ENCODE data around the gene CBX2. TPM values are rescaled to one million over a fixed set of nuclear protein-coding genes. Genes with fewer than 3 reads are reported as not detected.

CBX2 gene
- total and polyA plus RNA-seq, 2 donors (not counting 1 experiment from before 2014, with no cell fraction given) = 0.77 to 0.83 TPM

DNA sequence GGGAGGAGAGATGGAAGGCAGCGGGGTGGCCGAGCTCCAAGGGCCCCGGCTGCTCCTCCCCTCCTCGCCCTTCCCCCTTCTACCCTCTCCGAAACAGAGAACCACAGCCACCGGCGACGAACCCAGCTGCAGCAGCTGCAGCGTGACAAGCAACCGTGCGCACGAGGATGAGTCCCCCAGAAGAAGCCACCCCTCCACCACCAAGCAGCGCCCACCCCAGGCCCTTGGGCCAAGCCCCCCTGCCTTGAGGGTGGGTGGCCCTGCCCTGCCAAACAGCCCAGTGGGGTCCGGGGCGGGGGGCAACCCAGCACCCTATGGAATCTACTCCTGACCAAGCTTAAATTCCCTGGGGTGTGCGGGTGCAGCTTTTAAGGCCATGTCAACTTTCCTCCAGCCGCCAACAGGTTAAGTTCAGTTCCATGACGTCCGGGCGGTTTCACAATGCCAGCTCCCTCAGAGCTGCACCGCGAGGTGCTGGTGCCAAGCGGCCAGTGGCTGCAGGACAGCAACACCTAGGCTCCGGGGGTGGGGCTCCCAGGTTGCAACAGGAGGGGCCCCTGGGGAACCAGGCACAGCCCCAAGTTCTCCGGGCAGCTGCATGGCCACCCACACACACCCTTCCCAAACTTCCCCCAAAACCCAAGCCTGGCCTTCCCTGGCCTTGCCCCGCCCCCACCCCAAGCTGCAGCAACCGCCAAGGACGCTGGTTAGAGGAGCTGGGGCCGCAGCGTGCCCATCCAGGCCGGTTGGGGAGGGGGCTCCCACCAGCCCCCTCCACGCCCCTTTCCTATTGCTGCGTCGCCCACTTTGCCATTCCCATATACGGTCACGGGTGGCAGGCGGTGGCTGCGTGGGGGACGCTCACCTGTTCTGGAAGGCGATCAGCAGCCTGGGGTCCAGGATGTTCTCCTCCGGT, 59.3 kb downstream of the CBX2 start:
- Histone ChIP-seq H3K4me2 (ENCODE audit: extremely low read depth, insufficient read depth, low read length) (peak overlapping the region; percentile 99), H2AFZ (ENCODE audit: low read length) (no peak overlapping the region), H3K27me3 (ENCODE audit: control insufficient read depth, insufficient read depth, low read length) (peaks cover 23% of the 10 kb centered on the region), H3K4me1 (ENCODE audit: control insufficient read depth, extremely low read depth, insufficient read depth, low read length) (peaks cover 18% of the 10 kb centered on the region), H3K36me3 (ENCODE audit: control insufficient read depth, insufficient read depth, low read length) (peaks cover 18% of the 10 kb centered on the region), H3K4me3 (replicated peaks in 1 of 4; ENCODE audit: control extremely low read depth in 1 of 4, insufficient read depth in 1 of 4, low read depth in 3 of 4, low read length in 4 of 4) (peak overlapping the region; percentile 74 to 91 (median 80)), H4K20me1 (ENCODE audit: control insufficient read depth, extremely low read depth, insufficient read depth, low read length) (no peaks in the 10 kb centered on the region), H3K9ac (ENCODE audit: insufficient read depth, low read length) (peak overlapping the region; percentile 23), H3K27ac (ENCODE audit: insufficient read depth, low read length) (peak overlapping the region; percentile 67), H3K9me3 (ENCODE audit: control insufficient read depth, insufficient read depth, low read depth, low read length) (no peaks in the 10 kb centered on the region), H3K79me2 (ENCODE audit: control insufficient read depth, insufficient read depth, low read length) (peaks cover 13% of the 10 kb centered on the region)
- DNase-seq (ENCODE audit: low read depth in 2 of 2) = peak; percentile 69 to 81
- peak in 1 of 2 donors; percentile 34 for TF ChIP-seq CTCF (conservative IDR thresholded peaks at IDR 0.05 in 1 of 2, IDR thresholded peaks at IDR 0.05 in 1 of 2; ENCODE audit: low read depth in 1 of 2, low read length in 2 of 2)
- TF ChIP-seq EZH2 (IDR thresholded peaks at IDR 0.05; ENCODE audit: low read length, missing control alignments) = no peak

Other genes with a start within 250 kb of the CBX2 start
- gene RBFOX3, start 167.1 kb upstream of the CBX2 start, total RNA-seq = not detected in 2 replicates
- not detected in 2 replicates for gene RBFOX3, start 167.1 kb upstream of the CBX2 start, polyA plus RNA-seq
- gene ENPP7, start 47.2 kb upstream of the CBX2 start, total RNA-seq = not detected in 2 replicates
- gene ENPP7, start 47.2 kb upstream of the CBX2 start, polyA plus RNA-seq = not detected in 2 replicates
- gene CBX8, start 18.9 kb downstream of the CBX2 start, total RNA-seq = 3.3 and 4.0 TPM in 2 replicates
- 0.19 and 0.41 TPM in 2 replicates for gene CBX8, start 18.9 kb downstream of the CBX2 start, polyA plus RNA-seq
- 11.0 and 13.4 TPM in 2 replicates for gene CBX4, start 61.3 kb downstream of the CBX2 start, total RNA-seq
- 5.4 and 5.6 TPM in 2 replicates for gene CBX4, start 61.3 kb downstream of the CBX2 start, polyA plus RNA-seq

Measured in fibroblast of lung (primary cell).